GM21717 (cell line): ENCODE data around the gene PRKCB.
"Not testable (repeated sequence)": the region's sequence is repeated elsewhere in the genome, so short reads cannot be mapped to it uniquely, and the experiment has no call there.

Experiments used
- ATAC-seq: cut with Tn5 transposase; IDR thresholded peaks from one replicate; pipeline ENCODE4 v1.9.1; 2021; ENCODE audit warnings: mild to moderate bottlenecking, moderate library complexity; ENCODE audit not compliant: unreplicated experiment

PRKCB gene

GRCh38 chr16:24150282-24150681, 314.5 kb downstream of the PRKCB start:
- ATAC-seq: no peak

GRCh38 chr16:24151482-24151939, 315.7 kb downstream of the PRKCB start:
- ATAC-seq: no peak

GRCh38 chr16:24152048-24152447, 316.3 kb downstream of the PRKCB start:
- not testable (repeated sequence) for ATAC-seq

- ATAC-seq: no peak
Measured at GRCh38 chr16:24152826-24153225, 317.0 kb downstream of the PRKCB start.

- no peak for ATAC-seq
Measured at GRCh38 chr16:24156777-24157176, 321.0 kb downstream of the PRKCB start.

GRCh38 chr16:24163935-24164334, 328.2 kb downstream of the PRKCB start:
- no peak for ATAC-seq

- ATAC-seq: no peak
Measured at GRCh38 chr16:24164416-24164815, 328.6 kb downstream of the PRKCB start.

- no peak for ATAC-seq
Measured at GRCh38 chr16:24165273-24165672, 329.5 kb downstream of the PRKCB start.

- ATAC-seq: no peak
Measured at GRCh38 chr16:24166661-24167528, 331.1 kb downstream of the PRKCB start.

GRCh38 chr16:24168856-24169255, 333.1 kb downstream of the PRKCB start:
- ATAC-seq: no peak

- no peak for ATAC-seq
Measured at GRCh38 chr16:24170407-24170806, 334.6 kb downstream of the PRKCB start.

GRCh38 chr16:24174504-24174903, 338.7 kb downstream of the PRKCB start:
- ATAC-seq: no peak

GRCh38 chr16:24174957-24175356, 339.2 kb downstream of the PRKCB start:
- no peak for ATAC-seq

- no peak for ATAC-seq
Measured at GRCh38 chr16:24178496-24178895, 342.7 kb downstream of the PRKCB start.

GRCh38 chr16:24180451-24180850, 344.7 kb downstream of the PRKCB start:
- ATAC-seq: no peak

- no peak for ATAC-seq
Measured at GRCh38 chr16:24188021-24188542, 352.3 kb downstream of the PRKCB start.

- ATAC-seq: no peak
Measured at GRCh38 chr16:24188751-24189318, 353.1 kb downstream of the PRKCB start.

- no peak for ATAC-seq
Measured at GRCh38 chr16:24189941-24190340, 354.2 kb downstream of the PRKCB start.

- ATAC-seq: no peak
Measured at GRCh38 chr16:24191876-24192402, 356.2 kb downstream of the PRKCB start.

GRCh38 chr16:24195221-24195620, 359.4 kb downstream of the PRKCB start:
- no peak for ATAC-seq

- ATAC-seq: no peak
Measured at GRCh38 chr16:24198807-24199533, 363.2 kb downstream of the PRKCB start.
